ENCODE results near the gene SRGAP2C. TPM values are rescaled to one million over a fixed set of nuclear protein-coding genes. Genes with fewer than 3 reads are reported as not detected.
"Not testable (repeated sequence)": the region's sequence is repeated elsewhere in the genome, so short reads cannot be mapped to it uniquely, and the experiment has no call there.

The SRGAP2C gene
- polyA plus RNA-seq, 1 donor from 2014 or later = 10.0 TPM

DNA sequence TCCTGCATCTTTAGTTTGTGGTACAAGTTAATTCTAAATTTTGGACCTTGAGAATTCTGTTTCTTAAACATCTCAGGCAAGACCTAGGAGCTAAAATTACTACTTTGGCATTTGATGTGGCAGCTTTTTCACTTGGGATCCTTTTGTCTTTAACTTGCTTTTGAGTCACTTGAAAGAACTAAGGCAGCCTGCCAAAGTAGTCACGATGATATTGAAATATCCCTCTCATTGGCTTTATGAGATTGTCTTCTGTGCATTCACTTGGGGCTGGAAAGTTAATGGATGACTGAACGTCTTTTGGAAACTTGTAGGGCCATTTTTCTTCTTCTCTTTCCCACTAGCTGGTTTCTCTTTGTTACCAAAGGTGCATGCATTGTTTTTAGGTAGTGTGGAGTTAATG lies 90.7 kb downstream of the SRGAP2C start:
- not testable (repeated sequence) for H3K36me3 ChIP-seq (ENCODE audit: insufficient read depth, low read length); H3K4me3 ChIP-seq (ENCODE audit: low read length); H3K9me2 ChIP-seq (ENCODE audit: insufficient read depth, low read length); H3K27ac ChIP-seq (ENCODE audit: low read length); H3K4me2 ChIP-seq (ENCODE audit: low read length); H4K20me1 ChIP-seq (ENCODE audit: insufficient read depth); H3F3A ChIP-seq (ENCODE audit: insufficient read depth, low read length, poor library complexity, severe bottlenecking); H3K9me3 ChIP-seq (ENCODE audit: low read length); H2AFZ ChIP-seq (ENCODE audit: low read depth, low read length); H3K27me3 ChIP-seq (ENCODE audit: insufficient read depth, low read depth, low read length); H3K79me2 ChIP-seq (replicated peaks; ENCODE audit: insufficient read depth, low read length); H3K9ac ChIP-seq (ENCODE audit: low read length)

DNA sequence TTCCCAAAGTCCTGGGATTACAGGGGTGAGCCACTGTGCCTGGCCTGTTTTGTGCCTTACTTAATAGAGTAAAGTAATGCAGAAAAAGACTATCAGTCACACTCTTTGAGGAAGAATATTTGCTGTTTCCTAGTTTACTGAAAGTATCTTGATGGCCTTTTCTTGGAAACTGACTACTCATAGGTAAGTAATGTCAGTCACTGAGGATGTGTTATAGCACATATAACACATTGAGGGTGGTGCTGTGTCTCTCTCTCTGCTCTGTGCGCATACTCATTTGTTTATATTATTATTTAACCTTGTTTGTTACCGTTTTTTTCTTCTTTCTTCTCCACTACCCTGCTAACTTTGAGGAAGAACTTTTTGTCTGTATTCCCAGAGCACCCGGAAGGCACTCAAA lies 93.4 kb downstream of the SRGAP2C start:
- not testable (repeated sequence) for H3K9me3 ChIP-seq (ENCODE audit: low read length); H3K36me3 ChIP-seq (ENCODE audit: insufficient read depth, low read length); H3K27ac ChIP-seq (ENCODE audit: low read length); H3K27me3 ChIP-seq (ENCODE audit: insufficient read depth, low read depth, low read length); H4K20me1 ChIP-seq (ENCODE audit: insufficient read depth); H3K9me2 ChIP-seq (ENCODE audit: insufficient read depth, low read length); H3K79me2 ChIP-seq (replicated peaks; ENCODE audit: insufficient read depth, low read length); H3F3A ChIP-seq (ENCODE audit: insufficient read depth, low read length, poor library complexity, severe bottlenecking); H2AFZ ChIP-seq (ENCODE audit: low read depth, low read length); H3K9ac ChIP-seq (ENCODE audit: low read length); H3K4me2 ChIP-seq (ENCODE audit: low read length); H3K4me3 ChIP-seq (ENCODE audit: low read length)

GRCh38 chr1:121278777-121279547 lies 94.2 kb downstream of the SRGAP2C start:
- H3K4me2 ChIP-seq (ENCODE audit: low read length); H3K9me2 ChIP-seq (ENCODE audit: insufficient read depth, low read length): not testable (repeated sequence)

DNA sequence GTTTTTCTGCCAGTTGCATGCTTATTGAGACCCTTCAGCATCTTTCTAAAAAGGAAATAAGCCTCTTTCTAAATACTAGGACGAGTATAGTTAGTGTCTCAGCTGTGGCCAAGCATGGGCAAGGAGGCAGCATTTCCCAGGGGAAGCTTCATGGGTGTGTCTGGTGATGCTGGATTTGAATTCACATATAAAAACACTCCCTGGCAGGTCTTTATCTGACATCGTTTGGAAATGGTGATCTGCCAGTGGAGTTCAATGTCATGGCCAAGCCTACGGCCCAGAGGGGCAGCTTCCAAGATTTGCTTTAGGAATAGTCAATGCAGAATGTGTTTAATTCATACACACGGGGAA lies 94.7 kb downstream of the SRGAP2C start:
- H3K9me2 ChIP-seq (ENCODE audit: insufficient read depth, low read length); H3K36me3 ChIP-seq (ENCODE audit: insufficient read depth, low read length); H3K9ac ChIP-seq (ENCODE audit: low read length); H3K27me3 ChIP-seq (ENCODE audit: insufficient read depth, low read depth, low read length); H3K79me2 ChIP-seq (replicated peaks; ENCODE audit: insufficient read depth, low read length); H3K4me2 ChIP-seq (ENCODE audit: low read length); H3K4me3 ChIP-seq (ENCODE audit: low read length); H3F3A ChIP-seq (ENCODE audit: insufficient read depth, low read length, poor library complexity, severe bottlenecking); H3K27ac ChIP-seq (ENCODE audit: low read length); H3K9me3 ChIP-seq (ENCODE audit: low read length); H4K20me1 ChIP-seq (ENCODE audit: insufficient read depth); H2AFZ ChIP-seq (ENCODE audit: low read depth, low read length): not testable (repeated sequence)

More at GRCh38 chr1:121278777-121279547, 94.2 kb downstream of the SRGAP2C start:
- H3F3A ChIP-seq (ENCODE audit: insufficient read depth, low read length, poor library complexity, severe bottlenecking); H3K9me3 ChIP-seq (ENCODE audit: low read length); H3K79me2 ChIP-seq (replicated peaks; ENCODE audit: insufficient read depth, low read length); H3K27ac ChIP-seq (ENCODE audit: low read length); H3K9ac ChIP-seq (ENCODE audit: low read length); H3K27me3 ChIP-seq (ENCODE audit: insufficient read depth, low read depth, low read length); H3K36me3 ChIP-seq (ENCODE audit: insufficient read depth, low read length); H4K20me1 ChIP-seq (ENCODE audit: insufficient read depth); H2AFZ ChIP-seq (ENCODE audit: low read depth, low read length); H3K4me3 ChIP-seq (ENCODE audit: low read length): not testable (repeated sequence)

DNA sequence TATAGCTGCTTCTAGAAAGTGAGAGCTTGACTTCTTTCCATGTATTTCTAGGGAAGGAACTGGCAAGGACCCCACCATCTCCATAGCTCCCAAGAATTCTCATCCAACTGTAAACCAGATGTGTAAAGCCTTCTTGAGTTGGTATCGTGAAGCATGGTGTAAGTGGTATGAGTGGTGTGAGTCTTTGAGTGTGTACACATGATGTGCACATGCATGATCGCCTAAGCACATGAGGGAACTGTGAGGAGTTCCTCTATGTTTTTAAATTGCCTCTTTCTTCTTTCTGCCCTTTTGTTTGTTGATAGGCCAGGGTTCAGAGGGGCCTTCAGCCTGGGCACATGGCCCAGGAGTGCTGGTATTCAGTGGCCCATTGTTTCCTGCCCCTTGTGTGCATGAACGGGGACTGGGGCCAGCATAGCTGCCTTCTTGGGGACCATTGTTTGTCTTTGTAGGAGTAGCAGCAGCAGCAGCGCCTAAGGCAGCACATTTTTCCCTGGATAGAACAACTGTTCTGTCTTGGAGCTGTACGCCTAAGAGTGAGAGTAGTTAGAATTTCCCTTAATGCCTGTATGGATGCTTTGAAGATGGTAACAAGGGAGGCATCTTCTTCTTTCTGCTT lies 96.0 kb downstream of the SRGAP2C start:
- not testable (repeated sequence) for H3K27me3 ChIP-seq (ENCODE audit: insufficient read depth, low read depth, low read length); H3K79me2 ChIP-seq (replicated peaks; ENCODE audit: insufficient read depth, low read length); H3K27ac ChIP-seq (ENCODE audit: low read length)

GRCh38 chr1:121281480-121281879 lies 96.7 kb downstream of the SRGAP2C start:
- not testable (repeated sequence) for H3K9me3 ChIP-seq (ENCODE audit: low read length); H3F3A ChIP-seq (ENCODE audit: insufficient read depth, low read length, poor library complexity, severe bottlenecking); H3K36me3 ChIP-seq (ENCODE audit: insufficient read depth, low read length); H3K4me3 ChIP-seq (ENCODE audit: low read length); H3K9me2 ChIP-seq (ENCODE audit: insufficient read depth, low read length); H3K4me2 ChIP-seq (ENCODE audit: low read length); H3K27me3 ChIP-seq (ENCODE audit: insufficient read depth, low read depth, low read length); H2AFZ ChIP-seq (ENCODE audit: low read depth, low read length); H3K27ac ChIP-seq (ENCODE audit: low read length); H3K79me2 ChIP-seq (replicated peaks; ENCODE audit: insufficient read depth, low read length); H3K9ac ChIP-seq (ENCODE audit: low read length); H4K20me1 ChIP-seq (ENCODE audit: insufficient read depth)

More for the DNA sequence above, 96.0 kb downstream of the SRGAP2C start:
- H3F3A ChIP-seq (ENCODE audit: insufficient read depth, low read length, poor library complexity, severe bottlenecking); H3K36me3 ChIP-seq (ENCODE audit: insufficient read depth, low read length); H2AFZ ChIP-seq (ENCODE audit: low read depth, low read length); H4K20me1 ChIP-seq (ENCODE audit: insufficient read depth); H3K4me2 ChIP-seq (ENCODE audit: low read length); H3K9me3 ChIP-seq (ENCODE audit: low read length); H3K4me3 ChIP-seq (ENCODE audit: low read length); H3K9ac ChIP-seq (ENCODE audit: low read length); H3K9me2 ChIP-seq (ENCODE audit: insufficient read depth, low read length): not testable (repeated sequence)

DNA sequence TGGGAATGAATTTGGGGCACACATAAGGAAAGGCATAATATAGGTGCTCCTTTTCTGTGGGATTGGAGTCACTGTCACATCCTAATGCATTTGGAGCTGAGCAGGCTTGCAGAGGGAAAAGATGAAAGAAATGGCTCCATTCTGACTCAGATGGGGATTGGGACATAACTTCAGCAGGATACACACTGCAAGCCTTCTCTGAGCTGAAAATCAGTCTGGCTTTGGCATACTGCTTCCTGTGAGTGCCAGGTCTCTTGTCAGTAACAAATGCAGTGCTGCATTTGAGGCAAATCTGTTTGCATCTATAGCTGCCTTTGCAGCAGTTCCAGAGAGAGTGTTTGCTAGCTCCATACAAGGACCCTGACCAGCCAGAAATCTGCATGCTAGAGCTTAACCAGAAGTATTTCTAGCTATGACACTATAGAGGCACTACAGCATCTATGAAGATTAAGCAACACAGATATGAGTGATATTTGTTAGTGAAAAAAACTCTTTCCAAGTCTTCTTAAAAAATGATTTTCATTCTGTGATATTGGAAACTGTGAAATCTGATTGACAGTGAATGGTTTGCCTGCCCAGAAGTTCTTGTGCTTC lies 98.9 kb downstream of the SRGAP2C start:
- H2AFZ ChIP-seq (ENCODE audit: low read depth, low read length); H3K27me3 ChIP-seq (ENCODE audit: insufficient read depth, low read depth, low read length); H3K9ac ChIP-seq (ENCODE audit: low read length); H3K9me3 ChIP-seq (ENCODE audit: low read length); H3K36me3 ChIP-seq (ENCODE audit: insufficient read depth, low read length); H4K20me1 ChIP-seq (ENCODE audit: insufficient read depth); H3K4me3 ChIP-seq (ENCODE audit: low read length); H3K27ac ChIP-seq (ENCODE audit: low read length); H3K4me2 ChIP-seq (ENCODE audit: low read length); H3K9me2 ChIP-seq (ENCODE audit: insufficient read depth, low read length); H3F3A ChIP-seq (ENCODE audit: insufficient read depth, low read length, poor library complexity, severe bottlenecking); H3K79me2 ChIP-seq (replicated peaks; ENCODE audit: insufficient read depth, low read length): not testable (repeated sequence)

DNA sequence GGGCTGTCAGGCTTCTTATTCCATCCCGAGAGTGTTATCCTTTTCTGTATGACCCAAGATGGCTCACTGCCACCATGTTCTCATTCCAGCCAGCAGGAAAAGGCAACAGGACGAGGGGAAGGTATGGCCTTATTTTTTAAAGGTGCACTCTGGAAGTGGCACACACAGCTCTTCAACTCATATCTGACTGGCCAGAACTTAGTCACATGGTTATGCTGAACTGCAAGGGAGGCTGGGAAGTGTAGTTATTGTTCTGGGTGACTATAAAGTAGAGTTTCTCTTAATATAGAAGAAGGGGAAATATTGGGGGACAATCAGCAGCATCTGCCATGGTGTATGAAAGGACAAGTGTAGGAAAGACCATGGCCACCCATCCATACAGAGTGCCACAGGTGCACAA lies 107.8 kb downstream of the SRGAP2C start:
- H3F3A ChIP-seq (ENCODE audit: insufficient read depth, low read length, poor library complexity, severe bottlenecking); H4K20me1 ChIP-seq (ENCODE audit: insufficient read depth); H3K4me3 ChIP-seq (ENCODE audit: low read length); H3K27me3 ChIP-seq (ENCODE audit: insufficient read depth, low read depth, low read length); H3K9me3 ChIP-seq (ENCODE audit: low read length); H3K27ac ChIP-seq (ENCODE audit: low read length); H3K79me2 ChIP-seq (replicated peaks; ENCODE audit: insufficient read depth, low read length); H2AFZ ChIP-seq (ENCODE audit: low read depth, low read length); H3K9me2 ChIP-seq (ENCODE audit: insufficient read depth, low read length); H3K4me2 ChIP-seq (ENCODE audit: low read length); H3K36me3 ChIP-seq (ENCODE audit: insufficient read depth, low read length); H3K9ac ChIP-seq (ENCODE audit: low read length): not testable (repeated sequence)

Measured in neural cell (in vitro differentiated cells).